Measurements from ENCODE around the gene KIAA0232. TPM values are rescaled to one million over a fixed set of nuclear protein-coding genes. Genes with fewer than 3 reads are reported as not detected.

KIAA0232 gene
- total and polyA plus RNA-seq, 10 of the 15 experiments (the other 5 are each of a cell fraction or from before 2014, with no cell fraction given) = 2.8 to 15.1 (median 10.8) TPM

- RAD21 ChIA-PET (ENCODE audit: unreplicated experiment) = interaction anchor here (0.9 kb wide), 2 partner anchors 34 to 55 kb away, joined by 3 to 4 read pairs; no protein-coding TSS in a partner anchor
- no peak for ATAC-seq
- DNase-seq (ENCODE audit: low read depth, low spot score) = no peak
- no TSS peak for BruUV-seq (replicated peaks)
- no peak overlapping the region for H3K4me3 ChIP-seq
- intact Hi-C loops (cut with micrococcal nuclease; ENCODE audit: unreplicated experiment) (no loop called here), in situ Hi-C loops (cut with MboI) (no loop called here)
- no peak overlapping the region for H2AFZ ChIP-seq (ENCODE audit: control insufficient read depth, low read depth, low read length)
- H3K4me1 ChIP-seq (ENCODE audit: control insufficient read depth, insufficient read depth, low read length) = no peaks in the 10 kb centered on the region
- H3K4me2 ChIP-seq (ENCODE audit: control insufficient read depth, insufficient read depth) = no peak overlapping the region
- peaks cover 2 to 3% of the 10 kb centered on the region in 2 experiments; a peak in 3 of 4 replicates for H3K36me3 ChIP-seq (ENCODE audit: control insufficient read depth in 2 of 2, insufficient read depth in 2 of 2, low read length in 1 of 2)
- SMC1A ChIA-PET (ENCODE audit: uncharacterized antibody, unreplicated experiment) = interaction anchor here (1.6 kb wide), 2 partner anchors 34 to 54 kb away, joined by 3 to 5 read pairs; no protein-coding TSS in a partner anchor
- POLR2A ChIA-PET = interaction anchor here (0.6 kb wide), 1 partner anchor 248 kb away, joined by 3 read pairs; no protein-coding TSS in a partner anchor
- 98% methylated on average over 4 of the region's 4 CpGs for WGBS (ENCODE audit: insufficient coverage, insufficient replicate concordance, low lambda C conversion rate, missing lambda C conversion rate)
- no peak overlapping the region for H3K9ac ChIP-seq (ENCODE audit: control insufficient read depth, insufficient read depth, low read length)
- no peaks in the 10 kb centered on the region for H4K20me1 ChIP-seq (ENCODE audit: control insufficient read depth, insufficient read depth)
- no peak for FAIRE-seq
- no peaks in the 10 kb centered on the region; the same call in 2 of the 3 replicates for H3K9me3 ChIP-seq (replicated peaks; ENCODE audit: control insufficient read depth, insufficient read depth, low read length)
- no peaks in the 10 kb centered on the region for H3K79me2 ChIP-seq (ENCODE audit: control insufficient read depth, insufficient read depth, low read length)
- TF ChIP-seq FOS (IDR thresholded peaks at IDR 0.05; ENCODE audit: borderline replicate concordance, extremely low read depth, insufficient read length) (no peak), GATAD2B (conservative IDR thresholded peaks at IDR 0.05; ENCODE audit: low read depth) (no peak), GABPA (IDR thresholded peaks at IDR 0.05; ENCODE audit: low read depth) (no peak), SUPT20H (IDR thresholded peaks at IDR 0.05; ENCODE audit: borderline replicate concordance, control insufficient read depth, low read depth, low read length) (no peak), BRCA1 (IDR thresholded peaks at IDR 0.05; ENCODE audit: low read depth, low read length) (no peak), BHLHE40 (IDR thresholded peaks at IDR 0.05; ENCODE audit: borderline replicate concordance in 1 of 2, low read depth in 2 of 2, low read length in 1 of 2) (no peak), RCOR1 (conservative IDR thresholded peaks at IDR 0.05; ENCODE audit: low read depth, low read length) (no peak), ZNF274 (IDR thresholded peaks at IDR 0.05; ENCODE audit: insufficient read depth, insufficient read length) (no peak), MTA3 (IDR thresholded peaks at IDR 0.05; ENCODE audit: borderline replicate concordance, low read length) (no peak), SP1 (IDR thresholded peaks at IDR 0.05; ENCODE audit: low read depth, low read length) (no peak), SMAD1 (IDR thresholded peaks at IDR 0.05; ENCODE audit: low read depth, partially characterized antibody) (no peak), RAD51 (IDR thresholded peaks at IDR 0.05) (no peak), ZBTB33 (IDR thresholded peaks at IDR 0.05) (no peak), ATF2 (IDR thresholded peaks at IDR 0.05; ENCODE audit: low read length) (no peak)
- CTCF ChIA-PET = interaction anchor here (0.6 to 1.9 kb wide), 2 partner anchors 15 to 25 kb away, joined by 3 to 4 read pairs; no protein-coding TSS in a partner anchor
- no peaks in the 10 kb centered on the region for H3K27me3 ChIP-seq (replicated peaks in 1 of 2; ENCODE audit: control insufficient read depth in 2 of 2, insufficient read depth in 2 of 2, low read length in 1 of 2)
- H3K27ac ChIP-seq (ENCODE audit: control insufficient read depth, insufficient read depth) = no peak overlapping the region
Measured at GRCh38 chr4:6839579-6839978, 57.1 kb downstream of the KIAA0232 start.

Data from GM12878 (cell line).